IPS-NIHi7 (cell line): ENCODE measurements around the gene ARHGAP28.

Experiments
- DNase-seq: peaks from one replicate; pipeline ENCODE4 v3.0.0; 2012; ENCODE audit warnings: mixed read lengths; ENCODE audit errors: extremely low spot score

ARHGAP28 gene

DNA sequence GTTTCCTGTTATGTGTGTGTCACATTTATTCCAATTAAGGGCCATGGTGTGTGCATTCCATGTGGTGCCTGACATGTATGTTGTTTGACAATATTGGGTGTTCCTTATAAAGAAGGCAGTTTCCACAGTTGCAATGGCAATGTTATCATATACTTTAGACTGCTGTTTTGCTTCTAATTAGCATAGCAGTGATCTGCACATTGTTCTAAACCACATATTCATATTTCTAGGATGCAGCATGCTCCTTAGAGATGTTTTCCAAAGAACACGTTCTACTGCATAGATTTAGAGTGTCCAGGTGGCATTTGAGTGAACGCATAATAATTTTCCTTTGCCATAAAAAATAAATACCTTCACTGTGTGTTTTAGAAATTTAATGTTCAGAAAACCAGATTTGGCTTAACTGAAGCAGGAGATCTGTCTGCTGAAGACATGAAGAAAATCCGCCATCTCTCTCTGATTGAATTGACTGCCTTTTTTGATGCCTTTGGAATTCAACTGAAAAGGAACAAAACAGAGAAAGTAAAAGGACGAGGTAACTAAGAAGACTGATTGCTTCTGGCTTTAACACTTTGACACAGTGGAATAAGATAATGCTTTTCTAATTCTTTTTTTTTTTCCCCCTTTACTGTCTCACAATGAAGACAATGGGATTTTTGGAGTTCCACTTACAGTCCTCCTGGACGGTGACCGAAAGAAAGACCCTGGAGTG, 143.7 kb downstream of the ARHGAP28 start:
- DNase-seq: no peak

DNA sequence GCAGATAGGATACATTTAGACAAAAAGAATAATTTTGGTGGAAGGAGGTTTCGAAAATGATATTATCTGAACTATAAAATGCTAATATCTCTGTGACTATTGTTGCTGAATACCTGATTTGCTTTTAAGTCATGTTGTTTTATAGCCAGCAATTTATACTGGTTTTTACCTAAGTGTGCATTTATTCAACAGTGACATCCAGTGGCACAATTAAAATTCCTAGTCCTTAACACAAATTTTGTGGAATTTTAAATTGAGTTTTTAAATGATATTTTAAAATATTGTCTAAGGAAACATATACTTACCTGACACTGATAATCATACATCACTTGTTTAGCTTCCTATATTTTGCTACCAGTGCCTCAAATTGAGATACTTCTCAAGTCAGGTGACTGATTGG, 144.8 kb downstream of the ARHGAP28 start:
- DNase-seq: no peak

DNA sequence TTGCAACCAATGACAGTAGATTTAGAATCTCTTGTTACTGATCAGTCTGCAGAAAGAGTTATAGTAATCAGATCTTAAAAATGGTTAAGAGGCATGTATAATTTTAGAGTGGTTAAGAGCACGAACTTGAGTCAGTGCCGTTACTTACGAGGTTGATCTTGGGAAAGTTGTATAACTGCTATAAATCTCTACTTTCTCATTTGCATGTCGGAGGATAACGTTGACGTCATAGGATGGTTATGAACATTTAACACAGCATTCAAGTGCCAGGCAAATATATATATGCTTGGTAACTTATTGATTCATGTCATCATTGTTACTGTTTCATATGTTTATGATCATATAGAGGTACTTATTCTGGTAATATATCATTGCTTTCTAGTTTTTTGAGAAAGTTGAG, 146.2 kb downstream of the ARHGAP28 start:
- no peak for DNase-seq

DNA sequence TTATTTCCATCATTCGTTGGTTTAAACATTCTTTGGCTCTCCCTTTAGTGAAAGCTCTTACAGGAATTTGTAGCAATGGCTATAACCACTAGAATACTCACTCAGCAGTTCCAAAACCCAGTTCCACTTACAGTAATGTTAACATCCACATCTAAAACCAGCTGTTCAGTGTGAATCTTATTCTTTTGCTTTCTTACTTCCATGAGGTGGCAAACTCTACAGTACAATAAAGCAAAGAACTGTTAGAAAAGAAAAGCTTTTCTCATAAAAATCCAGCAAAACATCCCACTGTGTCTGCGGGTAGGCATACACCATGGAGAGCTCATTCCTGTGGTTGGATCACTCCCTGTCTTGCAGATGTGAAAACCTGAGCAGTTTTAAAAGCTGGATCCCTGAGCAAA, 147.1 kb downstream of the ARHGAP28 start:
- no peak for DNase-seq

DNA sequence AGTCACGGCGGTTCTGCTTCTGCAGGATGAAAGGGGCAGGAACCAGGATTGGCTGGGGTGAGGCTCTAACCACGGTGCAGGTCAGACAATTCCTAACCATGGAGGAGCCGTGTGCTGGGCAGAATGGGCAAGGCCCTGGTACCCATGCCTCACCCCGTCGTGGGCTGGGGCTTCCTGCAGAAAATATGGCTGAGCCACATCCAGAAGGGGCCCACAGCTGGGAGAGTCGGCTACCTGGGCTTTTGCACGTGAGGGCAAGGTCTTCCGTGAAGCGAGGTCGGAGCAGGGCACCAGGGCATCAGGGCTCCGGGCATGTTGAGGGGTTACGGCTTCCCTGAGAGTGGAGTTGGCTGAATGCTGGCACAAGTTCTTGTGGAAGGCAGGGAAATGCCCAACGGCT, 147.8 kb downstream of the ARHGAP28 start:
- no peak for DNase-seq

DNA sequence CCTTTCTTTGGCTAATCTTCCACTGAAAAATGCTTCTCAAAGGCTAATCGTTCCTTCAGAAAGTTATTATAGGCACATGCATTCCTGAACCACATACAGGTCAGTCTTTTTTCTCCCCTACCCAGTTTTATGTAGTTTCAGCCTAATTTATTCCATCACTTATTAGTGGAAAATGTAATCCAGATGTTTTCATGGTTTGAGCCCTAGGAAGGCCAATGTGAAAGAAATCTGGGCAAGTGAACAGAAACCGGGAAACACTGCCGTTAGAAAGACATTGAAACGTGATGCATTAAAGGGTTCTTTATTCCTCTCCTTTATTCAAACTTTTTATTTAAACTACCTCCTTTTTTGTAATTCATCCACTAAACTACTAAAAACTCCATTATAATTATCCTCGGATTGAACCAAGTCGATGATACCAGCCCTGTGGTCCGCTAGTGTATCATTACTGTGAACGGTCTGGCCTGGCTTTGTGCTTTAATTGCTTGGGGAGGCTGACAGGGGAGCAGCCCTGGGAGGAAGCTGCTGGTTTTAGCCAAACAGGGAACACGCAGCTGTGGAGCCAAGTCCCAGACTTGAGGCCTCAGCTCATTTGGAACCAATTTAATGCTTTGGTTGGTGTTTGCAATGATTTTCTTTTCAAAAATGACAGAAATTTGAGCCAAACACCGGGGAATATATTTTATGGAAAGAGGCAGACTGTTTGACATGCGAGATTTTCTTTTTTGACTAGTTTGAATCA, 149.2 kb downstream of the ARHGAP28 start:
- DNase-seq: peak; percentile 32

DNA sequence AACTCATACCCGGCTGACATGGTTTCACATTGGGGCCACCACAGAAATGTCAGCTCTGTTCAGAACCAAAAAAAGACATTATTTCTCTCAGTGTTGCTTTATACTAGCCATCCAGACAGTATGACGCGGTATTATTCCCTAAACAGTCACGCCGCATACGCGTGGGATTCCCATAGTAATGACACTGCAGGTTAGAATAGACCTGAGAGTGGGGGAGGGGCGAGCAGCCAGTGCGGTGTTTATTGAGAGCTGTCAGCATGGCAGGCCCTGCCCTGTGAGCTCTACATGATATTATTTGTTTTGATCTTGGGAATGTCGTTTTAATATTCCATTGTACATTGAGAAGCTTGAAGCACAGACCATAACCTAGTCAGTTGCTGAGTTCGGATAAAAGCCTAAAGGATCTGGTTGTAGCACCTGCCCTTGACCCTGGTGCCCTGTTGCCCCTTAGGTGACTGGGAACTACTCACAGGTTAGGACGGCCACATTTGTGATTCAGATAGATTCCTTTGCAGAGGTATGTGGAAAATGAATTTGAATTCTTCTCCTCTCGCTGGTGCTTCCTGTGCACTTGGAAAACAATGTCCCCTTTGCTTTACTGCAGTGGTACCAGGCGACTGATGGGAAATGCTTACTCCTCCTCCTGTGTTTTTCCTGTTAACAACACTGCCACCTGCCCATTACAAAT, 150.1 kb downstream of the ARHGAP28 start:
- DNase-seq: no peak

DNA sequence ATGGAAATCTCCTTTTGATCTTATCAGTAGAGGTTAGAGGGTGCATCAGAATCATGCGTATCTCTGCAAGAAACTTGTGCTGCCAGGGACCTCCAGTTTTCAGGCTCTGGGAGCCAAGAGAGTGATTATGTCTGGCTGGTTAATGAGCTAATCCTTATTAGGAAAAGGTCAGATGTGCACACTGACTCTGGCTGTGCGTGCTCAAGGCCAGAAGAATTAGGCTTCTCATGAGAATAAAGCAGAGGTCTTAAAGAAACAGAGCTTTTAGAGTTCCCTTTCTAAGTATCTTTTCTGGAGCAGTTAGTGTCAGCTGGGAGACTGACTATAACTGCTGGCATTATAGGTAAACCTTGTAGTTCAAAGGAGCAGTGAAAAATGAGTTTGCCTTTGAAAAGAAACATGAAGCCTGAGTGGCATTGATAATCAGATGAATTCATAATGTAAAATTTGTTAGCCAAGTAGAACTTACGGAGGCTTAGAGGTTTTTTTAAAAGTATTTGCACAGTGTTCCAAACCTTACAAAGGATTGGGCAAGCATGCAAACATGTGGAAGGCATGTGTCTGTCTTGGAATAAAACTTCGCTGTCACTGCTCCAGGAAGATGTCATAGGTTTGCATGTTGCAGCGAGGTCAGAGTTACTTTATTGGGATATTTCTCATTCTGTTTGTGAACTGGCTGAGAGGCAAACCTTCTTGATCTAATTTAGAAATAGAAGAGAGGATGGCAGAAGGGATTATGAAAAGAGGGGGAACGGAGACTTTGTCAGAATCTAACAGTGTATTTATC, 151.7 kb downstream of the ARHGAP28 start:
- no peak for DNase-seq

DNA sequence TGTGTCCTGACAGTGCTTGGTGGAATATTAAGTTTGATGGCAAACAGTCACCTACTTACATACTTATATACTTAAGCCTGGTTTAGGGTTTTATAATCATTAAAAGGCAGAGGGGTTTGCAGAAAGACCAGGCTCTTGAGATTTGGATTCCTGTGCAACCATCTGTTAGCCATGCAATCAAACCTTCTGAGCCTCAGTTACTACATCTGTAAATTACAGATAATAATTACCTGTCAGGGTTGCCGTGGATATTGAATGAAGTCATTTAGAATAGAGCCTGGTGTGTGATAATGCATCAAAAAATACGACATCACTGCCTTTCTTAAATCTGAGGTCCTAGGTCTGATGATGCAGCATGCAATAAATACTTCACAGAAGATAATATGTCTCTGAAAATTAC, 152.9 kb downstream of the ARHGAP28 start:
- DNase-seq: no peak

DNA sequence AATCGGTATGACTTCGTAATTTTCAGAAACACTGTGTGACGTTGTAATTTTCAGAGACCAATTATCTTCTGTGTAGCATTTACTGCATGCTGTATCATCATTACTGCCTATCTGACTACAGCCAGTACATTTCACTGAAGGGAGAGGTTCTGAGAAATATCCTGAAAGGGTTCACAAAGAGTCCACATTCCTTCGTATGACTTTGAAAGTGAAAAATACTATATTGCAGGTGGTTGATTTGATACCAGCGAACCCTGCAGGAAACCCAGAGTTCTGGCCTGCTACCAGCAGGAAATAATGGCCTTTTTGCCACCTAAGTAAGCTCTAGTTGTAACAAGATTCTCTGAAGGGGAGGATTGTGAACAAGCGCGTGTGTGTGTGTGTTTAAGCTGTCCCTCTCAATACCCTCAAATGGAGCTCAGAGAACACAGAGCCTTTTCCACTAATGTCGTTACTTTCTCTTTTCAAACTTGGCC, 155.5 kb downstream of the ARHGAP28 start:
- DNase-seq: no peak

DNA sequence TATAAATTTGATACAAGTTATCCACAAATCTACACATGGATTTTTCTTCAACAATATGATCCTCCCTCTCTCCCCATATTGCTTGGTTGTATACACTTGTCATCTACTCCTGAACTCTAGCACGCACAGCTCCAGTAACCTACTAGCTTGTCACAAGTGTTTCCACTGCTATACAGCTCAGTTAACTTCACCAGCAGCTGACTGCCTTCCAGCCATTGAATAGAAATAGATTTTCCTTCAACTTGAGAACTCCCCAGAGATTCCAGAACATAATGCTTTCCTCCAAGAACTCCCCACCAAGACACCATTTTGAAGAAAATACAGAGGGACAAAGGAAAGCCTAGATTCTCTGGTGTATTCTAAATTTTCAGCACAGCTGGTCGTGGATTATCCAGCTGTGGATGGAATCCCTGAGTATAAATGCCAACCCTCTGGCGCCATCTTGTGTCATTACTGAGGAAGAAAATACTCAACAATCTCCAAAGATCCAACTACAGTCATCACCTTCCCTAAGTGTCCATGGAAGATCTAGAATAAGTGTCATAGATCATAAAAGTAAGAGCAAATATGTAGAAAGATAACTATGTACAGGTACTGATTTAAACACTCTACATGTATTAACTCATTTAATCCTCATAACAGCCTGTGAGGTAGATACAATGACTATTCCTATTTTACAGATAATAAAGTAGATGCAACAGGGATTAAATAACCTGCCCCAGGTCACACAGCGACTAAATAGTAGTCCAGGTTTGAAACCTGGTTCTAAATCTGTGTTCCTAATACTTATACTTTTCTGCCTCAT, 156.7 kb downstream of the ARHGAP28 start:
- DNase-seq: peak; percentile 70

DNA sequence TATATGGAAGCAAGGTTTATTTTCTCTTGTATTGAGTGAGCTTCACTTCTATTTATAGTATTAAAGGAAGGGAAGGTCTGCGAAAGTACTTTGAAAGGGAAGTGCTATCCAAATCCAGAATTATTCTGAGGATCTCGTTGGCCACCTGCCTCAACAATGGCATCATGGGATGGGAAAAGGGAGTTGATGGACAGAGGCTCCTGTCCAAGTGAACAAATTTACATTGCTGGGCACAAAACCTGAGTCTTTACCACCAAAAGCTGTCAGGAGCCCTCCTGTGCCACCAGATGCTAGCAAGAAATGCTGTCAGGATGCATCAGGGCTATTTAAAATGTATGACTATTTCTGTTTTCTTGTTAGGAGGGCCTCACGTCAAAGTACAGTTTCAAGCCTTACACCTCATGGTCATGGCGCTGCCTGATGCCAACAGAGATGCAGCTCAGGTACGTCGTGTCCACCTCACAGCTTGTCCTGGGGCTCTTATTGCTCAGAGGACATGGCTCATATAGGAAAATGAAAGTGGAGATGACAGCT, 157.3 kb downstream of the ARHGAP28 start:
- no peak for DNase-seq

DNA sequence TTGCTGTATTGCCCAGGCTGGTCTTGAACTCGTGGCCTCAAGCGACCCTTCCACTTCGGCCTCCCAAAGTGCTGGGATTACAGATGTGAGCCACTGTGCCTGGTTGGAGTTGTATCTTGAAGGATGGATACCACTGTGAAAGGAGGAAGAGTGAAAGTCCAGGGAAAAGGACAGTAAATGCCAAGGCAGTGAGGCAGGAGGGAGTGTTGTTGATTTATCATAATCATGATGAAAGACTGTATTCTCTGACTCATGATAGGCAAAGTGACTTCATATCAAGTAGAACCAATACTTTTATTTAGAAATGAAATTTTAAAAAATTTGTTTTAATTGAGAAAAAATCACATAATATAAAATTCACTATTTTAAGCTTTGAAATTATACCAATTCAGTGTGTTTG, 162.3 kb downstream of the ARHGAP28 start:
- DNase-seq: no peak

DNA sequence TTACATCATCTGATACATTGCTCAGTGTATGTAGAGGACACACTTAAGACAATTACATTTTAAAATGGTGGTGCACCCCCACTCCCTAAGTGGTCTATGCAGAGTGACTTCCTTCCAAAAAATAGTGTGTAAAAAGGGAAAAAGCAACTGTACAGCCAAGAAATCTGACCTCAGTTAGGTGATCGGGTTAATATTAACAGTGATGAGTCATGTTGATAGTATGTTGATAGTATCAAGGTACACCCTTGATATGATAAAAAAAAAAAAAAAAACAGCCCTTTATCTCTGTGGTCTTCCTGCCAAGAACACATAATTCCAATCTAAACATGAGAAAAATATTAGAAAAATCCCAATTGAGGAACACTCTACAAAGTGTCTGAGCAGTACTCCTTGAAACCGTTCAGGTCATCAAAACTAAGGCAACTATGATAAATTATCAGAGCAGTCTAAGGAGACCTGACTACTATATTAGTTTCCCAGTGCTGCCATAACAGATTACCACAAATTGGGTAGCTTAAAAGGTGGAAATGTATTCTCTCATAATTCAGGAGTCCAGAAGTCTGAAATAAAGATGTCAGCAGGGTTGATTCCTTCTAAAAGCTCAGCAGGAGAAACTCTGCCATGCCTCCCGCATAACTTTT, 171.9 kb downstream of the ARHGAP28 start:
- no peak for DNase-seq

DNA sequence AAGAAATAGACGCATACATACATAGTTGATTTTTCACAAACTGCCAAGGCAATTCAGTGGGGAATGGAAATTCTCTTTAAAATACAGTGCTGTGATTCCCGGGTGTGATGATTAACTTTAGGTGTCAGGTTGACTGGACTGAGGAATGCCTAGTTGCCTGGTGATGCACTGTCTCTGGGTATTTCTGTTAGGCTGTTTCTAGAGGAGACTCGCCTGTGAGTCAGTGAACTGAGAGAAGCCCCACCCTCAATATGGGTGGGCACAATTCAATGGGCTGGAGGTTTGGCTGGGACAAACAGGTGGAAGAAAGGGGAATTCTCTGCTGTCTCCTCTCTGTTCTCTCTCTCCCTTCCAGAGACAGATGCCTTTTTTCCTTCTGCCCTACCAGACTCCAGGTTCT, 187.6 kb downstream of the ARHGAP28 start:
- no peak for DNase-seq

DNA sequence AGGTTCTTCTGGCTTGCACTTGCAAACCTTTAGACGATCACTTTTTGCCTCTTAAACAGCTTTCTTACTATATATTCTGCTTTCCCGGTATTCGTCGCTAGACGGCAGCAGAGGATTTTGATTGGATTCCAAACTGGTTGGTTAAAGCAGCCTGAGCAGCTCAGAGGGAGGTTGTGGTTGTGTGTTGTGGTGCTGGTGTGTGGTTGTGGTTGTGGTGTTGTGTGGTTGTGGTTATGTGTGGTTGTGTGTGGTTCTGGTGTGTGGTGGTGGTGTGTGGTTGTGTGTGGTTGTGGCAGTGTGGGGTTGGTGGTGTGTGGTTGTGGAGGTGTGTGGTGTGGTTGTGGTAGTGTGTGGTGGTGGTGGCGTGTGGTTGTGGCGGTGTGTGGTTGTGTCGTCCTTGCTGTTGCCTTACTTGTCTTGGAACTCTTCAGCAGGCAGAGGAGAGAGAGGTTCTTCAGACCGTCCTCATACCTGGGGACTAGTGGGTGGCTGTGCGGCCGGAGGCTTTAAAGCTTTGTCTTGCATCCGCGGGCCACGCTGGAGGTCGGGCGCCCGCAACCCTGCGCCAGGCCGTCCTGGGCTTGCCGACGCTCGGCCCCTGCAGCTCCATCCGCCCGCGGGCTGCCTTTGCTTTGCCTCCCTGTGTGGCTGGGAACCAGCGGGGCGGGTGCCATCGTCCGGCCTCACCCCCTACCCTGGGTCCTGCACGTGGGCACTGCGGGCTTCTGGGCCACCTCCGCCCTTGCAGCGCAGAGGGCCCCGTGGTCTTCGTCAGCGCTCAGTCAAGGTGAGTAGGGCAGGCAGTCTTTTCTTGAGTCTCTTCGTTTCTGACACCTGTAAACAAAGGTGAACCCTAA, 190.8 kb downstream of the ARHGAP28 start:
- peak; percentile 70 for DNase-seq

DNA sequence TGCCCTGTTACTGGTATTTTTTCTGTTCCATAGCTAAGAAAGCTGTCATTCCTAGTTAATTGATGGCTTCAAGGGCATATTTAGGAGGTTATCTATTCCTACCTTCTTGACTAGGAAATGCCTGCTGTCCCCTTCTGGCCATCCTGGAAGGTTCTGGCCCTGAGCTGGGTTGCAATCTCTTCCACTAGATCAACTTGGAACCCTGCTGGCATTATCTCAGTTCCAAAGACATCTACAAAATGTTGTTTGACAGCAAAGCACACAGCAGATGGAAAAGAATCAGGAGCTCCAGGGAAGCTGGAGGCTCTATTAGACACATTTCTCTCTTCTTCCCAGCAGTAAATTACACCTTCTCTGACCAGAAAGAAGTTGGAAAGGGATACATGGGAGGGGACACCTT, 192.1 kb downstream of the ARHGAP28 start:
- no peak for DNase-seq

DNA sequence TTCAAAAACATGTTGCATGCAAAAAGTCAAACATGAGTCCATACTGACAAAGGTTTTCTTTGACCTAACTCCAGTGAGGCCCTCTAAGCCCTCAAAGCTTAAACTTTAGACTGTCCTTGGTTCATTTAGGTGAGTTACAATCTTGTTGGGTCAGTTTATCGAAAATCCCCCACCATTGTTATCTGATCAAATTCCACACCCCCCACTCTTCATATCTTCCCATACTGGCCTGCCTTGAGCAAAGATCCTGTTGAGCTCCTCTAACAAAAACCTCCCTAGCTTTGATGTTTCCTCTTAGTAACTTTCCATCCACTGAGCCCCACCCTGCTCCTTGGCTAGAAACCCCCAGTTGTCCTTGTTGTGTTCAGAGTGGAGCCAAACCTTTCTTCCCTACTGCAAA, 193.7 kb downstream of the ARHGAP28 start:
- DNase-seq: no peak

DNA sequence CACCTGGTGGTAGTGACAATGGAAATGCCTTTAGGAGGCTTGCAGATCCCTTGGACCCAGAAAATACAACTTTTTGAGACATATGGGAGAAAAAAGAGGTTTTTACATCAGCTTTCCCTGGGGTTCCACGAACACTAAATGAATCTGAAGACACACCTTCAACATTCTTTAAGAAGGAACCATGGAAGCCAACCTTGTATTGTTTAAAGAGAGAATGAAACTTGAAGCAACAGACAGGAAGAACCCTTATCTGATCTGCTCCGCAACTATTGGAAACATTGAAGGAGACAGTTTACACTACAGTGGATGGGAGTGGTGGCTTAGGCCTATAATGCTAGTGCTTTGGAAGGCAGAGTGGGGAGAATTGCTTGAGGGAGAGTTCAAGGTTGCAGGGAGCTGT, 197.6 kb downstream of the ARHGAP28 start:
- no peak for DNase-seq
